Testis (tissue), 2 donors: ENCODE data around the gene SHTN1.

ENCODE experiments used
- CTCF ChIP-seq, 3 experiments: fragments of 450-650 bp in 2 of 3; fragments of 200-600 bp in 1 of 3; sonication (generic) in 1 of 3; IDR thresholded peaks; one replicate each; pipeline ENCODE4 v1.5.1; 2016 to 2019; ENCODE audit warnings: antibody characterized with exemption in 3 of 3, mild to moderate bottlenecking in 2 of 3, moderate library complexity in 1 of 3
- POLR2A ChIP-seq: fragments of 450-650 bp; IDR thresholded peaks from one replicate; pipeline ENCODE4 v1.6.1; 2017; ENCODE audit warnings: antibody characterized with exemption, mild to moderate bottlenecking, moderate library complexity

GRCh38 chr10:116919706-116920105 is 85.3 kb downstream of the SHTN1 start:
- TF ChIP-seq CTCF (IDR thresholded peaks at IDR 0.05) (no peak), POLR2A (no peak)
